Neural crest cell (in vitro differentiated cells): ENCODE measurements around the gene HOXA9. TPM values are rescaled to one million over a fixed set of nuclear protein-coding genes. Genes with fewer than 3 reads are reported as not detected.

Experiments
- DNase-seq: peaks from one replicate; pipeline ENCODE4 v3.0.0; 2021; ENCODE audit warnings: low read depth, mixed read lengths, low spot score
- H3K27ac Mint-ChIP-seq: one replicate; pipeline ENCODE4 v1.8.0; 2021; ENCODE audit warnings: mild to moderate bottlenecking, mixed read lengths; ENCODE audit not compliant: unreplicated experiment
- H3K27me3 Mint-ChIP-seq: 2 replicates; pipeline ENCODE4 v1.8.0; 2021; ENCODE audit warnings: low read depth, mild to moderate bottlenecking, mixed read lengths
- H3K36me3 Mint-ChIP-seq: 2 replicates; pipeline ENCODE4 v1.8.0; 2021; ENCODE audit warnings: low read depth, mild to moderate bottlenecking, mixed read lengths
- H3K4me1 Mint-ChIP-seq: 2 replicates; pipeline ENCODE4 v1.8.0; 2021; ENCODE audit warnings: mixed read lengths
- H3K4me3 Mint-ChIP-seq: one replicate; pipeline ENCODE4 v1.8.0; 2021; ENCODE audit warnings: mild to moderate bottlenecking, mixed read lengths
- H3K9me3 Mint-ChIP-seq: 2 replicates; pipeline ENCODE4 v1.8.0; 2021; ENCODE audit warnings: mixed read lengths
- total RNA-seq: library from RNA; stranded (reverse); gene quantifications from 2 replicates; pipeline ENCODE4 v1.2.1, GENCODE V29; 2021
- TF ChIP-seq, protein P1 (sequence below): fragments of 200-600 bp; sonication (generic); conservative IDR thresholded peaks from 2 replicates; pipeline ENCODE4 v1.5.0; 2021; ENCODE audit warnings: antibody characterized with exemption, mild to moderate bottlenecking

The HOXA9 gene
- total RNA-seq, 1 donor from 2014 or later = 9.0 TPM

DNA sequence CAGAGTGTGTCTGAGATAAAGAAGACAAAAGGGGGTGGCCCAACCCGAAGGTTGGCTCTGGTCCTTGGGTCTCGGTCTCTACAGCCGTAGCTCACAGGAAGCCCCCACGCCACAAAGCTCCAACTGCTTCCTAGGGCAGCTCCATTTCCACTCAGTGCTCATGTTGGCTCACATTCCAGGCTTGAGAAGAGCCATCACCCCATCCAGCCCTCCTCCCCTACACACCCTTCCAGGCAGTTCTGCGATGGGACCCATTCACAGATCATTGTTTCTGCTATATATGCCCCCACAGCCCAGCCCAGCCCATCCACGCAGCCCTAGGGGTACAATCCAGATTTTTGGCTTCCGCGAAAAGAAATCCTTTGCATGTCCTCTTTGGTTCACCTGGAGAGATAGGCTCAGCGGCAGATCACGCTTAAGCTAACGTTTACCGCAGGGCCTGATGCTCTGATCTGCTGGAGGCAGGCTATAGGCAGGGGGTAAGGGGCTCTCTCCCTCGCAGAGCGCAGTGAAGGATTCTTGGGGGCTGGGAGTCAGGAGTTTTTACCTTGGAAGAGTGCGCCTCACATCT is 25.9 kb upstream of the HOXA9 start:
- H3K27ac Mint-ChIP-seq = no peak overlapping the region
- no peaks in the 10 kb centered on the region for H3K36me3 Mint-ChIP-seq
- no peaks in the 10 kb centered on the region for H3K9me3 Mint-ChIP-seq
- TF ChIP-seq, protein P1, sequence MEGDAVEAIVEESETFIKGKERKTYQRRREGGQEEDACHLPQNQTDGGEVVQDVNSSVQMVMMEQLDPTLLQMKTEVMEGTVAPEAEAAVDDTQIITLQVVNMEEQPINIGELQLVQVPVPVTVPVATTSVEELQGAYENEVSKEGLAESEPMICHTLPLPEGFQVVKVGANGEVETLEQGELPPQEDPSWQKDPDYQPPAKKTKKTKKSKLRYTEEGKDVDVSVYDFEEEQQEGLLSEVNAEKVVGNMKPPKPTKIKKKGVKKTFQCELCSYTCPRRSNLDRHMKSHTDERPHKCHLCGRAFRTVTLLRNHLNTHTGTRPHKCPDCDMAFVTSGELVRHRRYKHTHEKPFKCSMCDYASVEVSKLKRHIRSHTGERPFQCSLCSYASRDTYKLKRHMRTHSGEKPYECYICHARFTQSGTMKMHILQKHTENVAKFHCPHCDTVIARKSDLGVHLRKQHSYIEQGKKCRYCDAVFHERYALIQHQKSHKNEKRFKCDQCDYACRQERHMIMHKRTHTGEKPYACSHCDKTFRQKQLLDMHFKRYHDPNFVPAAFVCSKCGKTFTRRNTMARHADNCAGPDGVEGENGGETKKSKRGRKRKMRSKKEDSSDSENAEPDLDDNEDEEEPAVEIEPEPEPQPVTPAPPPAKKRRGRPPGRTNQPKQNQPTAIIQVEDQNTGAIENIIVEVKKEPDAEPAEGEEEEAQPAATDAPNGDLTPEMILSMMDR = no peak
- DNase-seq = no peak
- H3K4me1 Mint-ChIP-seq = peaks cover 5% of the 10 kb centered on the region
- H3K4me3 Mint-ChIP-seq = no peak overlapping the region
- H3K27me3 Mint-ChIP-seq = peaks cover 99% of the 10 kb centered on the region

- Mint-ChIP-seq H3K36me3 (no peaks in the 10 kb centered on the region), H3K9me3 (no peaks in the 10 kb centered on the region), H3K27me3 (peaks cover 99% of the 10 kb centered on the region), H3K4me3 (peak overlapping the region; percentile 54), H3K27ac (no peak overlapping the region), H3K4me1 (peaks cover 5% of the 10 kb centered on the region)
- no peak for DNase-seq
- TF ChIP-seq, protein P1 = no peak
Observed at GRCh38 chr7:27189997-27190748, 24.8 kb upstream of the HOXA9 start.

GRCh38 chr7:27189295-27189996 is 24.1 kb upstream of the HOXA9 start:
- Mint-ChIP-seq H3K4me1 (peaks cover 10% of the 10 kb centered on the region), H3K27me3 (peaks cover 99% of the 10 kb centered on the region), H3K4me3 (peak overlapping the region; percentile 54), H3K36me3 (peaks cover 5% of the 10 kb centered on the region), H3K27ac (no peak overlapping the region), H3K9me3 (no peaks in the 10 kb centered on the region)
- DNase-seq = no peak
- TF ChIP-seq, protein P1 = no peak

DNA sequence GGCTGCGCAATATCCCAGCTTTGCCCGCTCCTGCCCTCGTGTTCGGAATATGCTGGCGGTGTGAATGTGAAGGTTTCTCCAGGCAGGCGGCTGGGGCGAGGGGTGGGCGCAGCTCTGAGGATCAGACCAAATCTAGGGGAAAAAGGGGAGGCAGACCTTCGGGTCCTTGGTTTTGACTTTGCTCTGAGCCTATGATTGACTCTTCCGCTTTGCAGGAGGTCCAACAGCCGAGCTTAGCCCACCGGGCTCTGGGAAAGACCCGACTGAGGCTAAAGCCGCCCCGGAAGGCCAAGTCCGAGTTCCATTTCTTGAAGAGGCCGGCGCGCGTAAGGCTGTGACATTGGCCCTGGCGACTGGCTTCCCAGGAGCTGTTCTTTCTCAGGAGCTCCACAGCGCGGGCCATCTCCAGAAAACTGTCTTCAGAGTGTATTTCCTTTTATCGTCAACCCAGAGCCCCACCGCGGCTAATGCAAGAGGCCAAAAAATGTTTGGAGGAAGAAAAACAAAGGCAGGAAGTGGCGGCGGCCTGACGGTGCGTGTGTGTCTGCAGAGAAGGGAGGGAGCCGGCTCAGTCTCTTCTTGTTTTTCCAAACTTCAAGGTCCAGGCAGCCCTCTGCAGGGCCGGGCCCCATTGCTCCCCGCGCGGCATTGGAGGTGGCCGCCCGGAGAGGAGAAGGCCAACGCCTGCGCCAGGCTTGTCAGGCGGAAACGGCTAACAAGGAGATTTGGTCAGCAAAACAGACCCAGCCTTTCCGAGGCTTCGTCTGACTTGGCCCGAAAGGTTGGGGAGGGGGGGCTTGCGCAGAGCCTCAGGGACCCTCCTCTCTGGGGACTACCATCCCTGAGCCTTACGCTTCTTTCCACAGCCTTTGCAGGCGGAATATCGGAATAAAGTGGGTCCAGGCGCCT is 23.3 kb upstream of the HOXA9 start:
- Mint-ChIP-seq H3K4me3 (peak overlapping the region; percentile 34), H3K9me3 (no peaks in the 10 kb centered on the region), H3K4me1 (peaks cover 10% of the 10 kb centered on the region), H3K27ac (no peak overlapping the region), H3K27me3 (peaks cover 99% of the 10 kb centered on the region), H3K36me3 (peaks cover 5% of the 10 kb centered on the region)
- DNase-seq = no peak
- TF ChIP-seq, protein P1 = no peak
